MCF 10A (cell line): ENCODE data around the gene XYLT2. TPM values are rescaled to one million over a fixed set of nuclear protein-coding genes. Genes with fewer than 3 reads are reported as not detected.
"Not testable (repeated sequence)": the region's sequence is repeated elsewhere in the genome, so short reads cannot be mapped to it uniquely, and the experiment has no call there.

Experiments
- BruUV-seq: library from RNA; stranded (reverse); fragments of 400-500 nt; replicated peaks from 2 replicates; lab custom pipeline; 2021; lab: Mats Ljungman, UMichigan
- CTCF ChIA-PET: fragments of 300-600 bp; sonication (Branson Sonifier 250); formaldehyde crosslinking; extraction: SDS; loops from one replicate; lab custom pipeline; 2021; ENCODE audit warnings: antibody characterized with exemption, inconsistent platforms; lab: Yijun Ruan, JAX
- POLR2A ChIA-PET: fragments of 300-600, 350-650 bp; sonication (Branson Sonifier 250); formaldehyde crosslinking; extraction: SDS; loops from one replicate; lab custom pipeline; 2020; ENCODE audit warnings: antibody characterized with exemption, inconsistent platforms; lab: Yijun Ruan, JAX
- DNase-seq: peaks from one replicate; pipeline ENCODE4 v3.0.0-alpha.2; 2018; ENCODE audit not compliant: unreplicated experiment
- H3K27ac Mint-ChIP-seq: one replicate; pipeline ENCODE4 v1.8.0; 2022; ENCODE audit warnings: mild to moderate bottlenecking, low read depth, mixed read lengths; ENCODE audit not compliant: unreplicated experiment
- H3K27me3 Mint-ChIP-seq: one replicate; pipeline ENCODE4 v1.8.0; 2022; ENCODE audit warnings: mixed read lengths; ENCODE audit not compliant: insufficient read depth, unreplicated experiment
- H3K36me3 Mint-ChIP-seq: one replicate; pipeline ENCODE4 v1.8.0; 2022; ENCODE audit warnings: mild to moderate bottlenecking, moderate library complexity, mixed read lengths; ENCODE audit not compliant: insufficient read depth, unreplicated experiment
- H3K4me1 Mint-ChIP-seq: one replicate; pipeline ENCODE4 v1.8.0; 2022; ENCODE audit warnings: mixed read lengths; ENCODE audit not compliant: insufficient read depth, unreplicated experiment
- H3K4me3 Mint-ChIP-seq: one replicate; pipeline ENCODE4 v1.8.0; 2022; ENCODE audit warnings: mild to moderate bottlenecking, moderate library complexity, mixed read lengths; ENCODE audit not compliant: unreplicated experiment
- H3K9me3 Mint-ChIP-seq: one replicate; pipeline ENCODE4 v1.8.0; 2022; ENCODE audit warnings: mixed read lengths; ENCODE audit not compliant: unreplicated experiment
- CTCF ChIP-seq: fragments of 200-600 bp; IDR thresholded peaks from one replicate; pipeline ENCODE4 v1.8.0; 2022; ENCODE audit warnings: antibody characterized with exemption, mild to moderate bottlenecking; ENCODE audit not compliant: unreplicated experiment
- intact Hi-C: fragments of 100-400 bp; cut with micrococcal nuclease; formaldehyde crosslinking; loops from 2 replicates; pipeline ENCODE4 v1.14.1; 2022
- total RNA-seq: library from RNA; stranded (reverse); gene quantifications from 2 replicates; pipeline ENCODE4 v1.2.3, GENCODE V29; 2022

The XYLT2 gene
- total RNA-seq, 1 experiment from 2014 or later, result 9.6 TPM

GRCh38 chr17:50299776-50300175 lies 46.1 kb upstream of the XYLT2 start:
- Mint-ChIP-seq H3K27ac (no peak overlapping the region), H3K27me3 (no peaks in the 10 kb centered on the region), H3K4me1 (no peaks in the 10 kb centered on the region), H3K9me3 (no peaks in the 10 kb centered on the region), H3K4me3 (no peak overlapping the region), H3K36me3 (peaks cover 6% of the 10 kb centered on the region)
- CTCF ChIA-PET, result interaction anchor here (0.6 to 3.5 kb wide), 6 partner anchors 41 to 205 kb away, joined by 3 to 15 read pairs (median 8); partner anchors contain the start of genes COL1A1 and PDK2
- intact Hi-C loops, result no loop called here
- no peak for TF ChIP-seq CTCF
- no TSS peak for BruUV-seq
- DNase-seq, result no peak
- POLR2A ChIA-PET, result interaction anchor here (1.1 kb wide), 1 partner anchor 100 kb away, joined by 4 read pairs; no protein-coding TSS in a partner anchor

- CTCF ChIA-PET, result interaction anchor here (0.6 to 3.5 kb wide), 6 partner anchors 11 to 206 kb away, joined by 3 to 15 read pairs (median 8); partner anchors contain the start of genes COL1A1 and PDK2
- DNase-seq, intact Hi-C loops, H3K4me3 Mint-ChIP-seq, H3K4me1 Mint-ChIP-seq, H3K36me3 Mint-ChIP-seq, H3K9me3 Mint-ChIP-seq, H3K27me3 Mint-ChIP-seq, BruUV-seq: not testable (repeated sequence)
- peak overlapping the region; percentile 84 for H3K27ac Mint-ChIP-seq
- POLR2A ChIA-PET, result interaction anchor here (0.5 to 1.1 kb wide), 2 partner anchors 24 to 101 kb away, joined by 3 to 4 read pairs; no protein-coding TSS in a partner anchor
Observed at GRCh38 chr17:50300824-50301223, 45.1 kb upstream of the XYLT2 start.

- no TSS peak for BruUV-seq
- intact Hi-C loops, result no loop called here
- H3K27me3 Mint-ChIP-seq, result no peaks in the 10 kb centered on the region
- ChIA-PET CTCF (interaction anchor here (0.6 to 2.4 kb wide), 4 partner anchors 10 to 101 kb away, joined by 3 to 15 read pairs (median 5); partner anchors contain the start of gene COL1A1), POLR2A (no interaction called here)
- no peak overlapping the region for H3K4me3 Mint-ChIP-seq
- DNase-seq, result no peak
- H3K9me3 Mint-ChIP-seq, result no peaks in the 10 kb centered on the region
- no peak for TF ChIP-seq CTCF
- peaks cover 6% of the 10 kb centered on the region for H3K36me3 Mint-ChIP-seq
- H3K4me1 Mint-ChIP-seq, result no peaks in the 10 kb centered on the region
- H3K27ac Mint-ChIP-seq, result no peak overlapping the region
Observed at GRCh38 chr17:50301891-50302584, 43.9 kb upstream of the XYLT2 start.

- TF ChIP-seq CTCF, result no peak
- Mint-ChIP-seq H3K27me3 (no peaks in the 10 kb centered on the region), H3K36me3 (peaks cover 6% of the 10 kb centered on the region), H3K27ac (no peak overlapping the region), H3K4me1 (no peaks in the 10 kb centered on the region), H3K9me3 (no peaks in the 10 kb centered on the region), H3K4me3 (no peak overlapping the region)
- ChIA-PET CTCF (interaction anchor here (1.5 kb wide), 1 partner anchor 9 kb away, joined by 6 read pairs; no protein-coding TSS in a partner anchor), POLR2A (interaction anchor here (0.7 kb wide), 1 partner anchor 86 kb away, joined by 3 read pairs; no protein-coding TSS in a partner anchor)
- intact Hi-C loops, result no loop called here
- DNase-seq, result no peak
- no TSS peak for BruUV-seq
Observed at GRCh38 chr17:50303051-50303450, 42.9 kb upstream of the XYLT2 start.
